Esophagus squamous epithelium (tissue), 5 donors: ENCODE results near the gene PTPN14. TPM values are rescaled to one million over a fixed set of nuclear protein-coding genes. Genes with fewer than 3 reads are reported as not detected.

Experiments
- DNase-seq: peaks from one replicate; lab custom pipeline; 2025; lab: John Stamatoyannopoulos, UW
- H3K27ac ChIP-seq, 4 donors: fragments of 200-600 bp; sonication (generic); one replicate each; pipeline ENCODE4 v1.5.1; 2016 to 2019; ENCODE audit warnings: mild to moderate bottlenecking in 1 of 4
- H3K27me3 ChIP-seq, 4 donors: fragments of 200-600 bp; sonication (generic); 1 replicate in 3 of 4; 2 replicates in 1 of 4; pipeline versions ENCODE4 v1.5.1 to v1.6.0; 2017 to 2021; ENCODE audit warnings: antibody characterized with exemption in 1 of 4
- H3K36me3 ChIP-seq, 3 donors: fragments of 200-600 bp; sonication (generic); one replicate each; pipeline ENCODE4 v1.5.1; 2016 to 2019
- H3K4me1 ChIP-seq, 3 donors: fragments of 200-600 bp; sonication (generic); one replicate each; pipeline ENCODE4 v1.5.1; 2017 to 2019
- H3K4me3 ChIP-seq, 4 donors: fragments of 200-600 bp; sonication (generic); 1 replicate in 3 of 4; 2 replicates in 1 of 4; pipeline ENCODE4 v1.5.1; 2016 to 2019; ENCODE audit warnings: mild to moderate bottlenecking in 2 of 4, moderate library complexity in 1 of 4
- H3K9me3 ChIP-seq, 3 donors: fragments of 200-600 bp; sonication (generic); one replicate each; pipeline ENCODE4 v1.5.1; 2016 to 2019
- CTCF ChIP-seq, 6 experiments: fragments of 450-650 bp in 4 of 6; fragments of 200-600 bp in 2 of 6; sonication (generic) in 2 of 6; IDR thresholded peaks; one replicate each; pipeline ENCODE4 v1.5.1; 2016 to 2019; ENCODE audit warnings: antibody characterized with exemption in 6 of 6, mild to moderate bottlenecking in 4 of 6, moderate library complexity in 4 of 6
- POLR2A ChIP-seq, 4 donors: fragments of 450-650 bp; IDR thresholded peaks; one replicate each; pipeline ENCODE4 v1.6.1; 2017; ENCODE audit warnings: antibody characterized with exemption in 4 of 4, mild to moderate bottlenecking in 4 of 4, moderate library complexity in 3 of 4
- WGBS, 2 donors: methylation state at CpG; one replicate each; pipeline ENCODE4 v1.1.5; 2018; 5-methylcytosine and 5-hydroxymethylcytosine counted together
- intact Hi-C: fragments of 100-400 bp; cut with DNase I; formaldehyde crosslinking; loops from one replicate; pipeline ENCODE4 v1.15.0; 2022
- total RNA-seq, 4 donors: library from RNA; depleted of rRNA; stranded (reverse); fragments of >200 nt; gene quantifications; one replicate each; pipeline ENCODE4 v1.1.0, GENCODE V29; 2016
- donor health status: DM: yes; HTN: yes; CAD: no.

The PTPN14 gene
- total RNA-seq, 4 donors from 2014 or later: 14.4 to 28.8 (median 15.7) TPM

GRCh38 chr1:214567481-214567980, 16.1 kb upstream of the PTPN14 start:
- H3K4me1 ChIP-seq: peaks cover 0 to 39% (median 6%) of the 10 kb centered on the region in 3 donors
- no peak overlapping the region for H3K4me3 ChIP-seq
- WGBS, 2 donors: 94 to 97% methylated on average over 2 of the region's 2 CpGs
- no peaks in the 10 kb centered on the region for H3K9me3 ChIP-seq
- no peaks in the 10 kb centered on the region for H3K36me3 ChIP-seq
- H3K27me3 ChIP-seq: no peaks in the 10 kb centered on the region
- no peak overlapping the region for H3K27ac ChIP-seq
- intact Hi-C loops: no loop called here
- TF ChIP-seq POLR2A (IDR thresholded peaks at IDR 0.05): no peak
- no peak for TF ChIP-seq CTCF (IDR thresholded peaks at IDR 0.05)
- no peak for DNase-seq

- no peaks in the 10 kb centered on the region for H3K36me3 ChIP-seq
- TF ChIP-seq POLR2A (IDR thresholded peaks at IDR 0.05) (no peak), CTCF (IDR thresholded peaks at IDR 0.05) (no peak)
- WGBS, 2 donors: 53 to 54% methylated on average over 3 of the region's 3 CpGs
These were observed 15.0 kb upstream of the PTPN14 start for GRCh38 chr1:214566158-214567104.

GRCh38 chr1:214565310-214565709, 13.9 kb upstream of the PTPN14 start:
- TF ChIP-seq POLR2A (IDR thresholded peaks at IDR 0.05): no peak
- no peak for TF ChIP-seq CTCF (IDR thresholded peaks at IDR 0.05)
- 65 to 90% methylated on average over 1 of the region's 1 CpG for WGBS, 2 donors
- no peaks in the 10 kb centered on the region for H3K9me3 ChIP-seq
- H3K36me3 ChIP-seq: no peaks in the 10 kb centered on the region
- no peak for DNase-seq
- H3K4me3 ChIP-seq: no peak overlapping the region
- H3K27ac ChIP-seq: no peak overlapping the region
- H3K4me1 ChIP-seq: peaks cover 0 to 20% (median 0%) of the 10 kb centered on the region in 3 donors
- intact Hi-C loops: no loop called here
- peaks cover 0 to 14% (median 0%) of the 10 kb centered on the region in 4 donors for H3K27me3 ChIP-seq

More at GRCh38 chr1:214566158-214567104, 15.0 kb upstream of the PTPN14 start:
- intact Hi-C loops: no loop called here
- Histone ChIP-seq H3K4me1 (peaks cover 0 to 28% (median 0%) of the 10 kb centered on the region in 3 donors), H3K4me3 (no peak overlapping the region), H3K9me3 (no peaks in the 10 kb centered on the region), H3K27me3 (peaks cover 0 to 5% (median 0%) of the 10 kb centered on the region in 4 donors), H3K27ac (no peak overlapping the region)
- DNase-seq: no peak

- intact Hi-C loops: no loop called here
- Histone ChIP-seq H3K27ac (no peak overlapping the region), H3K27me3 (peaks cover 0 to 14% (median 0%) of the 10 kb centered on the region in 4 donors), H3K36me3 (no peaks in the 10 kb centered on the region), H3K9me3 (no peaks in the 10 kb centered on the region), H3K4me1 (peaks cover 0 to 8% (median 0%) of the 10 kb centered on the region in 3 donors), H3K4me3 (no peak overlapping the region)
- DNase-seq: no peak
- TF ChIP-seq CTCF (IDR thresholded peaks at IDR 0.05) (no peak), POLR2A (IDR thresholded peaks at IDR 0.05) (no peak)
These were observed 12.5 kb upstream of the PTPN14 start for GRCh38 chr1:214563881-214564280.
